Measurements from ENCODE around the gene PLEKHB1. TPM values are rescaled to one million over a fixed set of nuclear protein-coding genes. Genes with fewer than 3 reads are reported as not detected.

The PLEKHB1 gene
- total and polyA plus RNA-seq, 12 donors, result 1.3 to 11.2 (median 2.6) TPM

DNA sequence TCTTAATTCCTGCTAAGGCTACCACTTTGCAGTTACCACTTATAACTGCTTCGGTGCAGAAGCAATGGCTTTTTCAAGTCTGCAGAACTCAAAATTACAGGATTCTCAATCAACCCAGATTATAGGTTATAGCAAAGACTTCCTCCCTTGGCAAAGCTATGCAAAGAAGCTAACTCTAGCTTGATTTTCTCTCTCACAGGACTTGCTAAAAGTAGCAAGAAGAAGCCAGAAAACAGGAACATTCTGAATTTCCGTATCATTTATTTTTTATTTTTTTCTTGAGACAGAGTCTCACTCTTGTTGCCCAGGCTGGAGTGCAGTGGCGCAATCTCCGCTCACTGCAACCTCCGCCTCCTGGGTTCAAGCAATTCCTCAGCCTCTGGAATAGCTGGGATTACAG lies 10.7 kb upstream of the PLEKHB1 start:
- Histone ChIP-seq H3K36me3 (replicated peaks in 1 of 2) (no peaks in the 10 kb centered on the region), H3K27ac (no peak overlapping the region), H3K4me3 (no peak overlapping the region), H3K9me3 (replicated peaks in 1 of 3) (no peaks in the 10 kb centered on the region), H3K4me1 (replicated peaks in 1 of 2) (no peaks in the 10 kb centered on the region), H3K27me3 (no peaks in the 10 kb centered on the region)
- no peak for DNase-seq
- 83 to 89% (median 85%) methylated on average over 5 of the region's 5 CpGs for WGBS, 4 donors
- intact Hi-C loops (cut with DNase I), result no loop called here
- no peak for TF ChIP-seq POLR2A (IDR thresholded peaks at IDR 0.05)
- TF ChIP-seq, protein P1, sequence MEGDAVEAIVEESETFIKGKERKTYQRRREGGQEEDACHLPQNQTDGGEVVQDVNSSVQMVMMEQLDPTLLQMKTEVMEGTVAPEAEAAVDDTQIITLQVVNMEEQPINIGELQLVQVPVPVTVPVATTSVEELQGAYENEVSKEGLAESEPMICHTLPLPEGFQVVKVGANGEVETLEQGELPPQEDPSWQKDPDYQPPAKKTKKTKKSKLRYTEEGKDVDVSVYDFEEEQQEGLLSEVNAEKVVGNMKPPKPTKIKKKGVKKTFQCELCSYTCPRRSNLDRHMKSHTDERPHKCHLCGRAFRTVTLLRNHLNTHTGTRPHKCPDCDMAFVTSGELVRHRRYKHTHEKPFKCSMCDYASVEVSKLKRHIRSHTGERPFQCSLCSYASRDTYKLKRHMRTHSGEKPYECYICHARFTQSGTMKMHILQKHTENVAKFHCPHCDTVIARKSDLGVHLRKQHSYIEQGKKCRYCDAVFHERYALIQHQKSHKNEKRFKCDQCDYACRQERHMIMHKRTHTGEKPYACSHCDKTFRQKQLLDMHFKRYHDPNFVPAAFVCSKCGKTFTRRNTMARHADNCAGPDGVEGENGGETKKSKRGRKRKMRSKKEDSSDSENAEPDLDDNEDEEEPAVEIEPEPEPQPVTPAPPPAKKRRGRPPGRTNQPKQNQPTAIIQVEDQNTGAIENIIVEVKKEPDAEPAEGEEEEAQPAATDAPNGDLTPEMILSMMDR (IDR thresholded peaks at IDR 0.05), result no peak

DNA sequence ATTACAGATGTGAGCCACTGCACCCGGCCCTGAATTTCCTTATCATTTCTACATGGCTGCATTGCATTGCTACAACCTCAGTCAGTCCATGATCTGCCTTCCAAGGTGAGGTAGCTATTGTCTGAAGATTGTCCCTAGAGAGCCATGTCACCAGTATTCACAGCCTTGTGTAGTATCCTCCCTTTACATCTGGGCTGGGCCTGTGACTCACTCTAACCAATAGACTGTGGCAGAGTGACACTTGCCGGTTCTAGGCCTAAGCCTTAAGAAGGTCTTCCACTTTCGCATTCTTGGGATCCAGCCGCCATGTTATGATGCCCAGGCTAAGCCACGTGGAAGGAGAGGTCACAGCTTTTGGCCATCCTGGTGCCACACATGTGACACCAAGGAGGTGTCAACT lies 10.1 kb upstream of the PLEKHB1 start:
- intact Hi-C loops (cut with DNase I), result no loop called here
- TF ChIP-seq POLR2A (IDR thresholded peaks at IDR 0.05), result no peak
- TF ChIP-seq, protein P1 (IDR thresholded peaks at IDR 0.05), result no peak
- Histone ChIP-seq H3K36me3 (replicated peaks in 1 of 2) (no peaks in the 10 kb centered on the region), H3K27ac (no peak overlapping the region), H3K9me3 (replicated peaks in 1 of 3) (no peaks in the 10 kb centered on the region), H3K27me3 (no peaks in the 10 kb centered on the region), H3K4me1 (replicated peaks in 1 of 2) (no peaks in the 10 kb centered on the region), H3K4me3 (no peak overlapping the region)
- no peak for DNase-seq
- whole genome bisulfite sequencing, 4 donors, result 89 to 93% (median 90%) methylated on average over 2 to 5 of the region's 5 CpGs

DNA sequence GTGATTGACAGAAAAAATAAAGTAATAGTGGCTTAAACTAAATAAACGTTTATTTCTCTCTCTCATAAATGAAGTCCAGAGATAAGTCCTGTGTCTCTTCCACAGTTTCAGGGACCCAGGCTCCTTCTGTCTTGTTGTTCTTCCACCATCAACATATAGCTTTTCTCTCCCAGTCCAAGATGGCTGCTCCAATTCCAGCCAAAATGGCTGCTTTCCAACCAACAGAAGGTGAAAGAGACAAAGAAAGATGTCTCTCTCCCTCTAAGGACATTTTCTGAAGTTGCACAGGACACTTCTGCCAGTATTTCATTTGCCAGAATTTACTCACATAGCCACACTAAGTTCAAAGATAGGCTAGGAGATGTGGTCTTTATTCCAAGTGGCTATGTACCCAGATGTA lies 9.4 kb upstream of the PLEKHB1 start:
- TF ChIP-seq, protein P1 (IDR thresholded peaks at IDR 0.05), result no peak
- TF ChIP-seq POLR2A (IDR thresholded peaks at IDR 0.05), result no peak
- Histone ChIP-seq H3K36me3 (replicated peaks in 1 of 2) (no peaks in the 10 kb centered on the region), H3K4me3 (no peak overlapping the region), H3K27ac (no peak overlapping the region), H3K4me1 (replicated peaks in 1 of 2) (no peaks in the 10 kb centered on the region), H3K9me3 (replicated peaks in 1 of 3) (no peaks in the 10 kb centered on the region), H3K27me3 (no peaks in the 10 kb centered on the region)
- no peak for DNase-seq
- 61 to 81% (median 70%) methylated on average over 1 of the region's 1 CpG for WGBS, 4 donors
- intact Hi-C loops (cut with DNase I), result no loop called here

DNA sequence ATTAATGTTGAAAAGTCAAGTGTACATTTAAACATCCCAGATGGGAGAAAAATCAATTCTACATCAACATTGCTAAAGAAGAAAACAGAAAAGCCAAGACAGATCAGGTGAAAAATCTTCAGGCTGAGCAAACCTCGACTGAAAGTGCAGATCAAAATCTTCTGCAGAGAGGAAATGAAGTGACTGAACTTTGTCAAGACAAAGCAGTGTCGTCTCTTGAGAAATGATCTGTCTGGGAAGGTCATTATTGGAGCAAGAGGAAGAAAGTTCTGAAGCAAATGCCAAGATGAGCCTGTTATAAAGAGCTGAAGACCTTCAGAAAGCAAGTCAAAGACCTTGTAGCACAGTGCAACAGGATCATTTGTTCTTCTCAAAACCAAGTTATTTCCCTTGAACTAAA lies 5.8 kb upstream of the PLEKHB1 start:
- intact Hi-C loops (cut with DNase I), result no loop called here
- Histone ChIP-seq H3K4me3 (no peak overlapping the region), H3K4me1 (replicated peaks in 1 of 2) (no peaks in the 10 kb centered on the region), H3K9me3 (replicated peaks in 1 of 3) (no peaks in the 10 kb centered on the region), H3K27me3 (no peaks in the 10 kb centered on the region), H3K27ac (no peak overlapping the region), H3K36me3 (replicated peaks in 1 of 2) (no peaks in the 10 kb centered on the region)
- no peak for DNase-seq
- no peak for TF ChIP-seq POLR2A (IDR thresholded peaks at IDR 0.05)
- TF ChIP-seq, protein P1 (IDR thresholded peaks at IDR 0.05), result no peak
- 7 to 19% (median 13%) methylated on average over 2 of the region's 2 CpGs for WGBS, 4 donors

All from adrenal gland (tissue), 12 donors.